ENCODE measurements around the gene ZNF609.
"Not testable (repeated sequence)": the region's sequence is repeated elsewhere in the genome, so short reads cannot be mapped to it uniquely, and the experiment has no call there.

ZNF609 gene

DNA sequence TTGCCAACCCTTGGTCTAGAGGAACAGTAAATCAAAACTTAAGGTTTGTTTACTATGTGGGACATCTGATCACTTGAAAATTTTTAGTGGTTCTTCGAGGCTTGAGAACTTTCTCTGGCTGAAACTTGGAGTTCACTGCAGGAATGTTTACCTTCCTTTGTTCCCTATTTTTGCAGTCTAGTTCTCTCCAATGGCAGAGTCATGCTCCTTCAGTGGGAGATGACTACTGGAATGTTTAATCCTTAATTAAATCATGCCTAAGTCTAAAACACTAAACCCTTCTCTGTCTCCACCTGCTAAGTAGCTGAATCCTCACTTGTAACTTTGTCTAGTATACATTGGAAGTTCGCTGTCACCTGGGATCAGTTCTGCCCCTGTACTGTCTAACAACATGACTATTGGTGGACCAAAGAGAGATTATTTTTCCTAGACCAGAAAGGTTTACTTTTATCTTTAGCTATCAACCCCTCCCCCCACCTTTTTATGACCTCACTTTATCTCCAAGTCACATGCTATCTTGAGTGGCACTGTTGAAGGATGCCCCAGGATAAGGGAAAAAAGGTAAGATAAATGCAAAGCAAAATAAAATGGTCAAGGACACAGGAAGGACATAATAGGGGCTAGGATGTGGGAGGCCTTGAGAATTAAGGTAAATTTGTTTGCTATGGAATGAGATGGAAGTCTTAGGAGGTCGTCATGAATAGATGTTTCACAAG lies 1.2 kb upstream of the ZNF609 start:
- DNase-seq = no peak

DNA sequence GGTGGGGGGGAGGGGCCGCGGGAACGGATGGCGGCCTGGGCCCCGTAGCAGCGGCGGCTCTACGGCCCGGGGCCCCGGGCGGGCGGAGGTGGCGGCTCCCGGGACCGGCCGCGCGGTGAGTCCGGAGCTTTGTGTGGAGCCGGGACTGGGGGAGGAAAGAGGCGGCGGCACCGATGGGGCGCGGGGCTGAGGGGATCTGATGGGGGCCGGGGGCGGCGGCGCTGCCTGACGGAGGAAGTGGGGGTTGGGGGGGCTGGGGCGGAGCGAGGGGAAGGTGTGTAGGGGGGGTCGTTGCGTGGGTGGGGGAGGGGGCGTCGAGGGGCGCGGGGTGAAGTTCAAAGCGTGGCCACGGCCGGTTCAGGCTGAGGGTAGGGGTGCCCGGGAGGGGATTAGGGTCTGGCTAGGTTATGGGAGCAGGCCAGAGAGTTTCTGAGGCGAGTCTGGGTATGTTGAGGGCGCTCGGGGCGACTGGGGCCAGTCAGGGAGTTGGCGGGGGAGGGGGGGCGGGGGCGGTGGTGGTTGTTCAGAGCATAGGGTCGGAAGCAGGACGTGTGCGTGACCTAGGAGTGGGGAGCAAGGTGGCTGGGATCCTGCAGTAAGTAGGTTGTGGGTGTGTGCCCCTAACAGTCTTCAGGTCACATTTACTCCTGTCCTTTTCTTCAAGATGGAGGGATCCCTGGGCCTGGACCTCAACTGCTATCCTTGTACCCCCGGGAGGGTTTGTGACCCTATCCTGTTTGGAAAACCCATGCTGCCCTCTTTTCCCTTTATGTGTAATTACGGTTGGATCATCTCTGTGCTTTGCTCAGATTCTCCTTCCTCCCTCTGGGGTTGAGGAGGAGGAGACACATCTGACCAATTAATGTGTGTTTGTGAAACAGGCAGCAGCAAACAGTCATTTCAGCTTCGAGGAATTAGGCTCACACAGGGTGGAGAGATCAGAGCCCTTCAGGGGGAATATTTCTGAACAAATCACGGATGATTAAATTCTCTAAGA lies 644 bp downstream of the ZNF609 start:
- DNase-seq = peak; percentile 8

DNA sequence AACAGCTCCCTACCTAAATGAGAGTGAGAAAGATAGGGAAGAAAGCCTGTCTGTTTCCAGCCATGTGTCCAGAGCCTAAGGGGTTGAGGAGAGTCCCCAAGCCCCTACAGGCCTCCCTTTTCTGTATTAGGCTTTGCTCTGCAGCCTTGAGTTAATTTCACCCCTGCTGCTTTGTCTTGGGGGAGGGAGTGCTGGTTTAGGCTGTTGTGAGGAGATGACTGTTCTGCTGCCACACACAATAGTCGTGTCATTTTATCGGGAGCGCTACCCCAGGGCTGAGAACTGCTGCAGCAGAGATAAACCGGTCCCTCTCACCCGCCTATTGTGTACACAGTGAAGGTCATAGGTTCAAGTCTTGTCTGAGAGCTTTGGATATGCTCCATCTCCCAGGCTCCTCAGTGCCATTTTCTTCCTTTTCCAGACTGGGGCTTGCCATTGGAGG lies 1.4 kb downstream of the ZNF609 start:
- DNase-seq = no peak

DNA sequence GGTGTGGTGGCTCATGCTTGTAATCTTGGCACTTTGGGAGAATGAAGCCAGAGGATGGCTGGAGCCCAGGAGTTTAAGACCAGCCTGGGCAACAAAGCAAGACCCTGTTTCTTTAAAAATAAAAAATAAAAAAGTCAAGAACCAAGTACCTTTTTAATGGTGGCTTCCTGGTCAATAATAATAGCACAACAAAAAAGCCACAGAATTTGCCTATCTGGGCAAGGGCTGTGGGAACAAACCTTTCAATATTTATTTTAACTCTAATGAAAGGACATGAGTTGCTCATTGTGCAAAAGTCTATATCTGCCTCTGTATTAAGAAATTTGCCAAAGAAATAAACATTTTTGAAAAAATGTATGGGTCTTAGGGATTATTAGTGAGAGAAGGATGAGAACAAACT lies 2.1 kb downstream of the ZNF609 start:
- no peak for DNase-seq

DNA sequence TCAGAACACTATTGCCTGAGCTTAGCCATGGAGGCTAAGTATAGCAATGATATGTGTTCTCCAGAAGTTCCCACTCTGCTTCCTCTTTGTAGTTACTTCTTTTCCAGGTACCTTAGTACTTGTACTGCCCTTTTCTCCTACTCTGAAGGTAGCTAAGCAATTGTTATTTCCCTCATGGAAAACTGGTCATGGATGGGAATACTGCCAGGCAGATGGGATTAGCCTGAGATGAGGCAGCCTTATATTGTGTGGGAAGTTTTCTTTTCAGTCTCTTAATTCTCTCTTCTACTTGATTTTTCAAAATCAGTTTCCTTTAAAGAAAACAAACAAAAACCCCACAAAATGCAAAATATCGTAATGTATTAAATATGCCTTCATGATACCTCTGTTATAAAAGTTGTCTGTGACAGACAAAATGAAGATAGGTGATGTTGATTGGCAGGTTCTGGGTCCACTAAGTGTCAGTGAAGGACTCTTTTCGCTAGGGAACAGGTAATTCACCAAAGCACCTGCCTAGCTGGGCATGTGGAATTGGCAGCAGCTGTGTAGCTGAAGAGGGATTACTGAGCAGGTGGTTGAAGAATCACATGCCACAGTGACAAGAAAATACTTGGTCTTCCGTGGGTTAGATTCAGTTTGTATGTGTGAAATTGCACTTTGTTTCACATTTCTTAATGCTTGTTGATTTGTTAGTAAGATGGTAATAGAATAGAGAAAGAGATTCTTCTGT lies 4.1 kb downstream of the ZNF609 start:
- DNase-seq = no peak

DNA sequence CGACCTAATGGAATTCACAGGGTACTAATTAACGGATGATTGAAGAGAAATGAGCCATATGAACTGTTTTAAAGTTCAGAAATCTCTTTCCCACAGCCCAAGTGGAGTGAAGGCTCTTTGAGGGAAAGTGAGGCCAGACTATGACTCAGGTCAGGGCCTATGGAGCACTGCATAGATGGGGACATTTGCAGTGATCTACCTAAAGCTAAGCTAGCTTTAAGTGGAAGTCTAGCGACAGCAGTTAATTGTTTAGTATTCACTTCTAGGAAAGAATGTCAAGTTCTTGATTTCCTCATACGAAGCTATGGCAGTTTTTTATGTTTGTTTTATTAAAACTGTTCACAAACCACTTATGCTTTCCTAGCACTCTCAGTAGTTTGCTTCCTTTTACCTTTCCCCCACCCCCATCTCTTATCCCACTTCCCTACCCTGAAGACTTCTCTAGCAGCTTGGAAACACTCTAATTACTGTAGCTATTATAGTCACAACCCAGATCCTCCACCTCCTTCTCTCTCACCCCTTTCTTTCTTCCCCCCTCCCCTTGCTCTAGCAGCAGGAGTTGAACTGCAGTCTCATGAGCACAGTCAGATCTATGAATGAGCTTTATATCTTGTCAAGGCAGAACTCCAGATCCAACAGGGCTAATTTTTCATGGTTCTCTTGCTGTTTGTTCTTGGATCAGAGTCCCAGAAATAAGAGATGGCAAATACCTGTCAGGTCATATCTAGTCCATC lies 6.2 kb downstream of the ZNF609 start:
- DNase-seq = no peak

DNA sequence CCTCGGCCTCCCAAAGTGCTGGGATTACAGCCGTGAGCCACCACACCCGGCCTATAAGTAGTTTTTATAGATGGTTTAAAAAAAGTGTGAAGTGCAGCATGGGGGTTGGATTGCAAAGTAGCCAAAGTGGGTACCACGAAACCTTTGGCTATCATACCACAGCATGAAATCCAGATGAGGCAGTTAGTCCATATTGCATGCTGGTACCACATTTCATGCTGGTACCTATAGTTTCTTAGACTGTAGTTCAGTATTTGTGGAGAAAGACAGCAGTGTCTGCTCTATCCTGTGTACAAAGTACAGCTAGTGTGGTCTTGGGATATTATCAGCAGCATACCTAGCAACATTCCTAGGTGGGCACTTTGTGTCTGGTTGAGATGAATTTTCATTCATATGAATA lies 11.8 kb downstream of the ZNF609 start:
- no peak for DNase-seq

DNA sequence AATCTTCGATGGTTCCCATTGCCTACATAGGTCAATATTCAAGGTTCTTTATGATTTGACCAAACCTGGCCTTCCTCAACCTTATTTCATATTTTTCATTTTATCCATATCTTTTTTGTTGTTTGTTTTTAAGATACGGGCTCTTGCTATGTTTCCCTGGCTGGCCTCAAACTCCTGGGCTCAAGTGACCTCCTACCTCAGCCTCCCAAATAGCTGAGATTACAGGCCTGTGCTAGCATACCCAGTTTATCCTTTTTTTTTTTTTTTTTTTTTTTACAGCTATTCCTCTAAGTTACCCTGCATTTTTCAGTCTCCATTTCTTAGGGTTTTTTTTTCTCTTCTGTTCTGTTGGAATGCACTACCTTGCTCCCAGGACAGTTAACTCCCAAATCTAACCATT lies 14.5 kb downstream of the ZNF609 start:
- DNase-seq = no peak

DNA sequence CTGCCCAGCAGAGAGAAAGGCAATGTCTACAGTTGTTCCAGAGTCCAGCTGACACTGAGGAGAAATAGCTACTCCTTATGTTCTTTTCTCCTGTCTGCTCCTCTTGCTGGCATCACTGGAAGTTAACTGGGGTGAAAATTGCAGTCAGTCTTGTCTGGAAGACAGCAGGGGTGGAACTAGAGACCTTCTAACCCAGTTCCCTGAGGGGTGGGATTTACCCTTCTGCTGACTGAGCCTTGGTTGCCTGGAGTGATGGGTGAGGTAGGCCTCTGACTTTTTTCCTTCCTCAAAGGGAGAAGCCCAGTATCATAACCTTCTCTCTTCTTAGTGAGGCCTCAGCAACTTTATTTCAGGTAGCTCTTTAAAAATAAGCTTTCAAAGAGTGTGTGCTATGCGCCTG lies 16.2 kb downstream of the ZNF609 start:
- DNase-seq = no peak

DNA sequence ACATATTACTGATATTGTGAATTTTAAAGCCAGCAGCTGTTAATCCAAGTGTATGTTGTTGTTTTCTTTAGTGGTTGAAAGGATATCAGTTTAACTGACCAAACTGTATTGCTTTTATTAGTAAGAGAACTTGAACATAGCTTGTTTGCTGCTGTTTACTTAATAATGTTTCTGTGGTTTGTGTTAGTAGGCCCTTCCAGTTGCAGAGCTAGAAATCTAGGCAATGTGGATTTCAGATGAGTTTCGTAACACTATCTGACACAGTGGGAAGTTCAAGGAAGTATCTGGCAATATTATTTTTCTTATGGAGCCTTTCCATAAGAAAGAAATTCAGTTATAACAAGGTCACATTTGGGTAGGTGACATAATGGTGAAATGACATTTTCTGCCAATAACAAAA lies 18.5 kb downstream of the ZNF609 start:
- DNase-seq = no peak

DNA sequence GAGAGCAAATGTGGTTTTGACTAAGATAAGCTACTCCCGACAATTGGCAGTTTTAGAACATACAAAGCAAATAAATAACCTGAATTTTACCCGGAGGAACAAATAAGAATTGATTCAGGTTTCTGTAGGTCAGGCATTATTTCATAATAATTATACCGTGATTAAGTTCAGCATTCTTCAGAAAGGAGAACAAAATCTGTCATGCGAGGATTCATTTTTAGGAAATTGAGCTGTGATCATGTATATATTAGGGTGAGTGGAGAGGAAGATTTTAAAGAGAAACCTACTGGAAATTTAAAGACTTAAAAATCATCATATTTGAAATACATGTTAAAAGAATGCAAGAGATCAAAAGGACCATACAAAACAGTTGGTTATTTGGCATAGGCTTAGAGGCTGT lies 20.5 kb downstream of the ZNF609 start:
- DNase-seq = no peak

DNA sequence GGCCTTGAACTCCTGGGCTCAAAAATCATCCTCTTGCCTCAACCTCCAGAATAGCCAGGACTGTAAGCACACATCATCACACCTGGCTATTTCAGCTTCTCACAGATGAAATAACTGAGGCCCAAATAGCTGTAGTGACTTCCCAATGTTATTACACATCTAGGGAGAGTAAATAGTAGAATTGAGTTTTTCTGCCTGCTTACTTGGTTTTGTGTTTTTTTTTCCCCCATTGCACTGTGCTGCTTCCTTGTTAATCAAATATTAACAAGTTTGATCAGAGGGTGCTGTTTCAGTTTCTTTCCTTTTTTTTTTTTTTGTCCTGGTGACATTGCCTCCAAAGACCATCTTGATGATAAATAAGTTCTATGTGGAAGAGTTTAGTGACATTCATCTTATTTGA lies 23.4 kb downstream of the ZNF609 start:
- no peak for DNase-seq

DNA sequence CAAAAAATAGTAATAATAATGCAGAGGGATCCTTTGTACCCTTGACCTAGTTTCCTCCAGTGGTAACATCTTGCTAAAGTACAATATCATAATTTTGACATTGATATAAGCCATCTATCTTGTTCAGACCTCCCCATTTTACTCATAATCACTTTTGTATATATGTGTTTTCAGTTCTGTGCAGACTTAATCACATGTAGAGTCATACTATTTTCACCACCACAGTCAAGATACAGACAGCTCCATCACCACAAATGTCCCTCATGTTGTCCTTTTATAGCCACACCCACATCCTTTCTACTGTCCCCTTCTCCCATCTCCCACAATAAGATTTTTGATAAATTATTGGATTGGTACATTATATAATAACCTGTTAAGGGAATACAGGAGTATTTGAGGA lies 25.4 kb downstream of the ZNF609 start:
- no peak for DNase-seq

DNA sequence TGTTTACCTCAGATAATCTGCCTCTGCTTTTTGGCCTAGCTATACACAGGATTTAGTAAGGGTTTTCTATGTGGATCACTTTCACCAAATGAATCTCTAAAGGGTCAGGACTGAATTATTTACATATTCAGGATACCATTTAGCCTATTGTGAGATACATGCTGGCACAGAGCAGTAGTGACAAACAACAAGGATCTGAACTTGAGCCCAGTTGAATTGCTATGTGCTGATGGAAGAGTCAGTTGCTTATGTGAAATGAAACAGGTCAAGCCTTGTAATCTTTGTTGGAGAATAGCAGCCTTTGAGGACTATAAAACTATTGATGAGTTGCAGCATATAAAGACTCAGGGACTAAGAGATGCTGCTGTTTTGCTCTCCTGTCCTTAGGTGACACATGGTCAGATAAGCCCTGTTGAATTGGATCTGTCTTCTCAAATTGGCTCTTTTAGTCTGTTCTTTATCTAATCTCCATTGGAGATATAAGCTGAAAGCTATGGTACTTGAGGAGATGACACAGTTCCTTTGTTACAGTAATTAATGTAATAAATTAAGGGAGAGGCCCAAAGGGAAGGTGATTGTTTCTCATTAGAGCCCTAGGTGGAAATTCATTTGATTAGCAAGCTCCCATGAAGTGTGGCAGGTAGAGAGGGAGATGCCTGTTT lies 30.4 kb downstream of the ZNF609 start:
- DNase-seq = no peak

DNA sequence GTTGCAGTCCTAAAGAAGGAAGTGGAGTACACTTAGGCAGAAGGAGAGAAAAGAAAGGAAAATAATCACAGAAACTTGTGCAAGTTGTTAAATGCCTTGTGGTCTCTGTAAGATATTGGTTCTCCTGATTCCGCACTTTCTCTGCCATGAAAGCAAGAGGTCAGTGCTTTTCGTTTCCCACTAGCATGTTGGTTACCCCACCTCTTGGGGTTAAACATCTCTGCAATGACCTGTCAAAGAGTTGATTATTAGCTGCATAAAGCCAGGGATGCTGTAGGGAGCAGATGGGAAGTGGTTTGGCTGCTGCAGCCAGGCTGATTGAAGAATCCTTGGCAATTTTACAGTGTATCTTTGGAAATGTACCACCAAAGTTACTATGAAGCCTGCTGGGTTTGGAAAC lies 33.3 kb downstream of the ZNF609 start:
- DNase-seq = no peak

DNA sequence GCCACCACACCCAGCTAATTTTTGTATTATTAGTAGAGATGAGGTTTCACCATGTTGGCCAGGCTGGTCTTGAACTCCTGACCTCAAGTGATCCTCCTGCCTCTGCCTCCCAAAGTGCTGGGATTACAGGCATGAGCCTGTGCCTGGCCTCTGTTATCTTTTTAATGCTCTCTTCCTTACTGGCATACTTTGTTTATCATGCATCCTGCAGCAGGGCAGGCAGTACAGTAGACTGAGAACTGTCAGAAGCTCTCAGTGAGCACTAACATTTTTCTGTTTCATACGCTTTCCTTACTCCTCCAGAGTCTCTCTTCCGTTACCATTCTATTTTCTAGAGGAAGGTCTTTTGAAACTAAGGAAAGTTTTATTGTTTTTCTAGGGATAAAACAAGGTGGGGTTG lies 35.6 kb downstream of the ZNF609 start:
- not testable (repeated sequence) for DNase-seq

DNA sequence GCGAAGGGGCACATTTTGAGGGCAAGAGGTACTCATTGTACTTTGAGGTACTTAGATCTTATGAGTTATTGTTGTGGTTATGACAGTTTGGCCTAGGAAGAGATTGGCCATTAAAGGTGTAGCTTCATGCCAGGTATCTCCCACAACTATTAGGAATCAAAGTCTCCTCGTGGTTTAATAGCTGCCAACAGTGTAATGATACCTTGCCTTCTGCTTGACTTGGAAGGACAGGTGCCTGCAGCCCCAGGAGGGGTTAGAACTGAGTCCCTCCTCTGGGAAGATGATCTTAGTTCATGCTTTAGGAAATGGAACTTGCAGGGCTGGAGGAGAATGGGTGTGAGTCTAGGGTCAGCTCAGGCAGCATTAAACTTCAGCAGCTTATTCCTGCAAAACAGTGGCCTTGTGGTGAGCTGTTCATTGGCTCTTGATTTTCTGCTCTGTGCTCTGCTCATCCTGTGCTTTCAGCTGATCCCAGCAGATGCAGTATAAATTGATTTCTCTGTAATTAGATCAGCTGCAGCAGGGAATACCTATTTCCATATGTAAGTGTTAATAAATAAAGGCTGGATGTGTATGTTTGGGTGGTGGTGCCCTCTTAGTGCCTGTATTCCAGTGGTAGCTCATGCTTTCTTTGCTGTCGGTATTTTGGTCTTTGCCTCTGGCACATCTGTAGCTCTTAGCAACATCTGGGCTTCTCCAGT lies 40.5 kb downstream of the ZNF609 start:
- no peak for DNase-seq

DNA sequence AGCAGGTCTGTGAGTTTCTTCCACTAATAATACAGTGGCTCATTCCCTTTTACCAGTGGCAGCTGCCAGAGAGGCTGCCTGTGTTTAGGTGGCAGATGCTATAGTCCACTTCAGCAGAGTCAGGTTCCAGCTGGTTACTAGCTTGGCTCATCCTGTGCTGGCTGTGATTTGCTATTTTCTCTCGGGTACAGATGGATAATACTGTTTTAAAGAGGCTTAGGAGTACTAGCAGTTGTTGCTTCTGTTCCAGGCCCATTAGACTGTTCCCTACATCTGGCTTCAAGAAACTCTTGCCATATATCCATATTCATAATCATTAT lies 41.0 kb downstream of the ZNF609 start:
- no peak for DNase-seq

DNA sequence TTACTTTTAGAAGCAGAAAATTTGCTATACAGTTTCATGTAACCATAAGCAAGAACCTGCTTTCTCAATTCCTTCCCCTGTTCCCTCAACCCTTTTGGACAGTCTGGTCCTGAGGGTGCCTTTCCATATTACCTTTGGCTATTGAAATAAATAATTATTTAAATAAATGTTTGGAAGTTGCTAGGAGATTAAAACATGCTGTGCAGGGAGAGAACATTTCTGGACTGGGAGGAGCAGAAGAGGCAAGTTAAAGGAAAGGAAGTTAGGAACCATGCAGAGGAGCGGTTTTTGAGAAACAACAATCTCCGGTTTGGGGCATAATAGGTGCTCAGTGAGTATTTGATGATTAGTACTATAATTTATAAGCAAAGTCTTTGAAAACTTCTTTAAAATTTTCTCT lies 41.8 kb downstream of the ZNF609 start:
- no peak for DNase-seq

DNA sequence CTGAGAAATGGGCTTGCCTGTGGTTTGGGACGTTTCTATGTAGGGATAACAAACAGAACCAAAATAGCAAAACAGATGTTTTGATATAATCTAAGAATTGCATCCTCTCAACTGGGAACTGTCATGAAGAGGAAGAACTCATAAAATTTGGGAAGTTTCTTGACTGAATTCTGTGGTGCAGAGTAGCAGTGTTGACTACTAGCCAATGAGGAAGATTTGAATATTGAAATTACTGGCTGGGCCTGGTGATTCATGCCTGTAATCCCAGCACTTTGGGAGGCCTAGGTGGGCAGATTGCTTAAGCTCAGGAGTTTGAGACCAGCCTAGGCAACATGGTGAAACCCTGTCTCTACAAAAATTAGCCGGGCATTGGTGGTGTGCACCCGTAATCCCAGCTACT lies 42.2 kb downstream of the ZNF609 start:
- DNase-seq = no peak

DNA sequence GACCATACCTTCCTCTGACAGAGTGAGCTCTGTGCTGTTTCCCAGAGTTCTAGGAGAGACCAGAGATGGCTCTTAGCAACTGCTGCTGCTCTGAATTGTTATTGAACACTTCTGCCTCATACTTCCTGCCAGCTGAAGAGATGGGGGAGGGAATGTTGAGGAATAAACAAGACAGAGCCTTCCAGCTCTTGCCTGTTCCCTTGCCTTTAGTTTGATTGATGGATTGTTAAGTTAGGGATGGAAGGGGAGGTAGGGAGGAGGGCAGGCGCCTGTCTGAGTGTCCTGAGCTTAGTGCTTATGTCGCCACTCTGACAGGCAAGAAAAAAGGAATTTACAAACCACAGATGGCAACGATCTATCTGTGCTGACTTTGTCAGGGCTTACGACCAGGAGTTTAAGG lies 42.8 kb downstream of the ZNF609 start:
- no peak for DNase-seq

DNA sequence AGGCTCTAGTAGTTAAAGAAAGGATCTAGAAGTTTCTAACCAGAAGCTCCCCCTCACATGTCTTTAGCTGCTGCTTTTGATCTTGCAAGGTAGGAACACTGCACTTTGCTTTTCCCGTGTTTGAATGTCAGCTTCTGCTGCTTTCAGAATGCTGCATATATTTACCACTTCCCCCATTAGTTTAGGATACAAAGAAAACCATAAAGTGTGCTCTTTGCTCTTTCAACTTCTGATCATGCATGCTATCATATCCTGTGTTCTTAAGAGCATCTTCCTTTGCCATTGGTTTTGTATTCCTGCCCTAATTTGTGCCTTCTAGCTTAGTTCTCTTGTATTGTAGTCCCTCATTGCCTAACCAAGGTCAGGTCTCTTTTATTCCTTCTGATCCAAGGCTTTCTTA lies 43.3 kb downstream of the ZNF609 start:
- DNase-seq = no peak
